Lung (tissue), 12 donors: ENCODE results near the gene SH3BGRL2. TPM values are rescaled to one million over a fixed set of nuclear protein-coding genes. Genes with fewer than 3 reads are reported as not detected.

Experiments
- ATAC-seq: fragments of 200-7000 bp; cut with Tn5 transposase; one replicate; pipeline ENCODE4 v1.9.1; 2020; ENCODE audit warnings: moderate number of reproducible peaks; ENCODE audit not compliant: insufficient read depth, low FRiP score
- DNase-seq, 3 donors: peaks; one replicate each; pipeline ENCODE4 v3.0.0-alpha.2; 2013 to 2017
- H3K27ac ChIP-seq, 2 donors: one replicate each; pipeline ENCODE4 v1.5.1; 2013; ENCODE audit warnings: mild to moderate bottlenecking in 2 of 2, moderate library complexity in 2 of 2, control low read depth in 1 of 2, inconsistent platforms in 1 of 2, low read depth in 1 of 2, low read length in 1 of 2
- H3K27me3 ChIP-seq, 3 donors: one replicate each; pipeline ENCODE4 v1.5.1; 2013; ENCODE audit warnings: low read length in 2 of 3; ENCODE audit not compliant: control insufficient read depth in 3 of 3, insufficient read depth in 3 of 3
- H3K36me3 ChIP-seq, 4 donors: one replicate each; pipeline ENCODE4 v1.5.1; 2013; ENCODE audit warnings: low read length in 4 of 4, mild to moderate bottlenecking in 1 of 4, moderate library complexity in 1 of 4; ENCODE audit not compliant: control insufficient read depth in 4 of 4, insufficient read depth in 4 of 4
- H3K4me1 ChIP-seq, 5 donors: one replicate each; pipeline ENCODE4 v1.5.1; 2013; ENCODE audit warnings: low read length in 5 of 5, mild to moderate bottlenecking in 2 of 5, moderate library complexity in 1 of 5; ENCODE audit not compliant: control insufficient read depth in 5 of 5, insufficient read depth in 5 of 5
- H3K4me3 ChIP-seq: one replicate; pipeline ENCODE4 v1.5.1; 2013; ENCODE audit warnings: mild to moderate bottlenecking, control low read depth, moderate library complexity
- H3K9ac ChIP-seq, 2 donors: one replicate each; pipeline ENCODE4 v1.5.1; 2013; ENCODE audit warnings: low read length in 2 of 2, control low read depth in 1 of 2; ENCODE audit not compliant: insufficient read depth in 1 of 2
- H3K9me3 ChIP-seq, 4 donors: one replicate each; pipeline ENCODE4 v1.5.1; 2013; ENCODE audit warnings: low read length in 3 of 4, mild to moderate bottlenecking in 1 of 4, moderate library complexity in 1 of 4; ENCODE audit not compliant: control insufficient read depth in 4 of 4, insufficient read depth in 3 of 4
- CTCF ChIP-seq: IDR thresholded peaks from 2 replicates; pipeline ENCODE4 v1.5.1; 2012; ENCODE audit warnings: mild to moderate bottlenecking; ENCODE audit errors: control extremely low read depth, extremely low read depth
- WGBS, 2 donors: extraction: QIAGEN DNeasy Blood & Tissue Kit; methylation state at CpG; one replicate each; pipeline ENCODE4 v1.1.7; 2013; 5-methylcytosine and 5-hydroxymethylcytosine counted together
- polyA plus RNA-seq, 2 donors: library from polyadenylated mRNA; stranded (reverse); fragments of 200-250 nt; gene quantifications; one replicate each; pipeline ENCODE4 v1.2.1, GENCODE V29; 2013
- total RNA-seq, 2 donors: library from RNA; depleted of rRNA in 1 of 2; stranded (reverse); fragments of >200 nt in 1 of 2; gene quantifications; one replicate each; pipeline ENCODE4 v1.2.1, GENCODE V29; 2014 to 2021
- donor health status: control.
- donor health status: control.
- donor health status: Bipolar disorder and iron deficiency.
- donor health status: healthy.
- donor health status: DM: yes; HTN: yes; CAD: no.

The SH3BGRL2 gene
- total and polyA plus RNA-seq, 4 donors: 7.4 to 38.5 (median 14.0) TPM

- no peak overlapping the region for H3K4me3 ChIP-seq
- no peak overlapping the region for H3K9ac ChIP-seq
- ATAC-seq: no peak
- 81 to 94% methylated on average over 2 of the region's 2 CpGs for WGBS, 2 donors
- no peaks in the 10 kb centered on the region for H3K27me3 ChIP-seq
- no peak for TF ChIP-seq CTCF
- no peaks in the 10 kb centered on the region for H3K9me3 ChIP-seq
- no peaks in the 10 kb centered on the region for H3K4me1 ChIP-seq
- DNase-seq: no peak
- H3K36me3 ChIP-seq: no peaks in the 10 kb centered on the region
- H3K27ac ChIP-seq: no peak overlapping the region
These were observed 93.7 kb downstream of the SH3BGRL2 start for GRCh38 chr6:79724816-79725215.

GRCh38 chr6:79731471-79731870, 100.3 kb downstream of the SH3BGRL2 start:
- no peaks in the 10 kb centered on the region for H3K9me3 ChIP-seq
- no peak for TF ChIP-seq CTCF
- no peaks in the 10 kb centered on the region for H3K27me3 ChIP-seq
- no peak overlapping the region for H3K4me3 ChIP-seq
- H3K4me1 ChIP-seq: no peaks in the 10 kb centered on the region
- WGBS, 2 donors: 84 to 91% methylated on average over 4 of the region's 4 CpGs
- ATAC-seq: no peak
- no peak overlapping the region for H3K9ac ChIP-seq
- H3K36me3 ChIP-seq: no peaks in the 10 kb centered on the region
- no peak overlapping the region for H3K27ac ChIP-seq
- no peak for DNase-seq

- ATAC-seq (no peak), DNase-seq (no peak)
- H3K27ac ChIP-seq: no peak overlapping the region
- H3K4me1 ChIP-seq: peaks cover 0 to 4% (median 0%) of the 10 kb centered on the region in 5 donors
- H3K36me3 ChIP-seq: no peaks in the 10 kb centered on the region
- H3K9ac ChIP-seq: no peak overlapping the region
- no peaks in the 10 kb centered on the region for H3K27me3 ChIP-seq
- no peak for TF ChIP-seq CTCF
- WGBS, 2 donors: 88 to 93% methylated on average over 4 of the region's 4 CpGs
- H3K4me3 ChIP-seq: no peak overlapping the region
- H3K9me3 ChIP-seq: no peaks in the 10 kb centered on the region
These were observed 102.3 kb downstream of the SH3BGRL2 start for GRCh38 chr6:79733388-79733787.

GRCh38 chr6:79734374-79734773, 103.2 kb downstream of the SH3BGRL2 start:
- no peak for TF ChIP-seq CTCF

More at GRCh38 chr6:79734374-79734773, 103.2 kb downstream of the SH3BGRL2 start:
- Histone ChIP-seq H3K4me1 (peaks cover 0 to 4% (median 0%) of the 10 kb centered on the region in 5 donors), H3K36me3 (no peaks in the 10 kb centered on the region), H3K9ac (no peak overlapping the region), H3K27me3 (no peaks in the 10 kb centered on the region), H3K4me3 (no peak overlapping the region), H3K27ac (no peak overlapping the region), H3K9me3 (no peaks in the 10 kb centered on the region)
- WGBS, 2 donors: 96 to 97% methylated on average over 8 of the region's 8 CpGs
- no peak for DNase-seq
- no peak for ATAC-seq
